SK-N-SH (cell line): Measurements from ENCODE around the gene ERRFI1. TPM values are rescaled to one million over a fixed set of nuclear protein-coding genes. Genes with fewer than 3 reads are reported as not detected.
A peak's percentile ranks its signal among the peaks of the same experiment; 100 is the strongest.

Experiments
- CTCF ChIA-PET: fragments of 300-600, 350-600 bp; formaldehyde crosslinking; extraction: SDS; loops from one replicate; lab custom pipeline; 2021; lab: Yijun Ruan, JAX
- POLR2A ChIA-PET: fragments of 350-600 bp; sonication (Branson Sonifier 250); formaldehyde crosslinking; extraction: SDS; loops from one replicate; lab custom pipeline; 2020; ENCODE audit warnings: antibody characterized with exemption, inconsistent platforms; lab: Yijun Ruan, JAX
- DNase-seq: peaks from one replicate; pipeline ENCODE4 v3.0.0; 2012
- H2AFZ ChIP-seq: fragments of 200-600 bp; sonication (generic); 2 replicates; pipeline ENCODE4 v1.8.1; 2016; ENCODE audit warnings: antibody characterized with exemption, mild to moderate bottlenecking, low read depth
- H3F3A ChIP-seq: fragments of 200-600 bp; sonication (generic); replicated peaks from 2 replicates; pipeline ENCODE3; 2016; ENCODE audit warnings: antibody characterized with exemption, mild to moderate bottlenecking; ENCODE audit not compliant: insufficient read depth
- H3K27ac ChIP-seq, 2 experiments: fragments of 200-500 bp in 1 of 2; fragments of 200-600 bp in 1 of 2; sonication (Bioruptor generic) in 1 of 2; sonication (generic), shearing (Covaris generic) in 1 of 2; 2 replicates each; pipeline versions ENCODE4 v1.5.1 to v1.6.1; 2014 to 2016; ENCODE audit warnings: low read depth in 2 of 2, inconsistent platforms in 1 of 2, low read length in 1 of 2, mild to moderate bottlenecking in 1 of 2, mixed read lengths in 1 of 2
- H3K27me3 ChIP-seq: fragments of 200-600 bp; sonication (generic), shearing (Covaris generic); 2 replicates; pipeline ENCODE4 v1.6.1; 2016; ENCODE audit warnings: mixed run types; ENCODE audit not compliant: insufficient read depth
- H3K36me3 ChIP-seq, 2 experiments: fragments of 200-500 bp in 1 of 2; fragments of 200-600 bp in 1 of 2; sonication (Bioruptor generic) in 1 of 2; sonication (generic) in 1 of 2; replicated peaks in 1 of 2; 2 replicates each; pipeline versions ENCODE3 to v1.5.1; 2014 to 2016; ENCODE audit warnings: low read length in 1 of 2, mild to moderate bottlenecking in 1 of 2; ENCODE audit not compliant: insufficient read depth in 2 of 2, control insufficient read depth in 1 of 2
- H3K4me1 ChIP-seq, 2 experiments: fragments of 200-500 bp in 1 of 2; fragments of 200-600 bp in 1 of 2; sonication (Bioruptor generic) in 1 of 2; sonication (generic), shearing (Covaris generic) in 1 of 2; 2 replicates each; pipeline versions ENCODE4 v1.5.1 to v1.6.1; 2014 to 2016; ENCODE audit warnings: low read depth in 1 of 2, low read length in 1 of 2, mixed run types in 1 of 2; ENCODE audit not compliant: insufficient read depth in 2 of 2, control insufficient read depth in 1 of 2
- H3K4me2 ChIP-seq: fragments of 200-600 bp; sonication (generic), shearing (Covaris generic); 2 replicates; pipeline ENCODE4 v1.6.1; 2017; ENCODE audit warnings: mixed run types
- H3K4me3 ChIP-seq, 2 experiments: fragments of 200-500 bp in 1 of 2; fragments of 200-600 bp in 1 of 2; sonication (Bioruptor generic) in 1 of 2; sonication (generic), shearing (Covaris generic) in 1 of 2; 2 replicates each; pipeline versions ENCODE4 v1.5.1 to v1.8.1; 2014 to 2016; ENCODE audit warnings: low read depth in 2 of 2, inconsistent platforms in 1 of 2, low read length in 1 of 2, mild to moderate bottlenecking in 1 of 2, mixed read lengths in 1 of 2, moderate library complexity in 1 of 2
- H3K79me2 ChIP-seq: fragments of 200-600 bp; sonication (generic); 2 replicates; pipeline ENCODE4 v1.8.1; 2017; ENCODE audit warnings: mild to moderate bottlenecking; ENCODE audit not compliant: insufficient read depth
- H3K9ac ChIP-seq: fragments of 200-600 bp; sonication (generic); 2 replicates; pipeline ENCODE4 v1.6.1; 2017; ENCODE audit warnings: mixed run types
- H3K9me2 ChIP-seq: fragments of 200-600 bp; sonication (generic); 2 replicates; pipeline ENCODE4 v1.6.1; 2017; ENCODE audit warnings: mixed run types
- H3K9me3 ChIP-seq: fragments of 200-600 bp; sonication (generic); 2 replicates; pipeline ENCODE4 v1.6.1; 2017; ENCODE audit warnings: mixed run types, mild to moderate bottlenecking, moderate library complexity
- H4K20me1 ChIP-seq: fragments of 200-600 bp; sonication (generic); 2 replicates; pipeline ENCODE4 v1.6.1; 2017; ENCODE audit warnings: mild to moderate bottlenecking, mixed run types; ENCODE audit not compliant: insufficient read depth
- ELF1 ChIP-seq: IDR thresholded peaks from 2 replicates; pipeline ENCODE4 v1.4.0; 2012
- EP300 ChIP-seq, 2 experiments: IDR thresholded peaks; 2 replicates each; pipeline versions ENCODE4 v1.4.0 to v1.6.1; 2012; ENCODE audit warnings: borderline replicate concordance in 1 of 2, low read depth in 1 of 2, low read length in 1 of 2
- FOXJ3 ChIP-seq: sonication (generic); formaldehyde crosslinking; IDR thresholded peaks from 2 replicates; pipeline ENCODE4 v1.5.1; 2020; ENCODE audit warnings: mild to moderate bottlenecking, missing genetic modification reagents
- FOXM1 ChIP-seq: IDR thresholded peaks from 2 replicates; pipeline ENCODE4 v1.4.0; 2012; ENCODE audit warnings: low read depth, mild to moderate bottlenecking
- GABPA ChIP-seq: IDR thresholded peaks from 2 replicates; pipeline ENCODE4 v1.4.0; 2012; ENCODE audit warnings: low read depth, mild to moderate bottlenecking
- GATA2 ChIP-seq: sonication (generic); formaldehyde crosslinking; IDR thresholded peaks from 2 replicates; pipeline ENCODE4 v1.5.0; 2020; ENCODE audit warnings: mild to moderate bottlenecking, missing genetic modification reagents
- IRF3 ChIP-seq: fragments of 150-350 bp; IDR thresholded peaks from 2 replicates; pipeline ENCODE4 v1.6.1; 2016; ENCODE audit warnings: mild to moderate bottlenecking, low read depth, low read length
- JUND ChIP-seq: IDR thresholded peaks from 2 replicates; pipeline ENCODE4 v1.4.0; 2012
- MAX ChIP-seq: IDR thresholded peaks from 2 replicates; pipeline ENCODE4 v1.4.0; 2012; ENCODE audit warnings: low read depth
- MEF2A ChIP-seq: IDR thresholded peaks from 2 replicates; pipeline ENCODE4 v1.4.0; 2012; ENCODE audit warnings: low read depth, borderline replicate concordance
- MXI1 ChIP-seq: IDR thresholded peaks from 2 replicates; pipeline ENCODE4 v1.6.1; 2012; ENCODE audit warnings: mild to moderate bottlenecking, low read depth, low read length, improper control_type of control experiment
- PBX3 ChIP-seq: IDR thresholded peaks from 2 replicates; pipeline ENCODE4; 2012
- RAD21 ChIP-seq: IDR thresholded peaks from 2 replicates; pipeline ENCODE4 v1.6.1; 2012; ENCODE audit warnings: mild to moderate bottlenecking, low read length
- RCOR1 ChIP-seq: fragments of 150-350 bp; IDR thresholded peaks from 2 replicates; pipeline ENCODE4 v1.6.1; 2017; ENCODE audit warnings: antibody characterized with exemption, low read length
- REST ChIP-seq: IDR thresholded peaks from 2 replicates; pipeline ENCODE4 v1.6.1; 2012; ENCODE audit warnings: mild to moderate bottlenecking, low read depth, low read length, moderate library complexity
- RXRA ChIP-seq: IDR thresholded peaks from 2 replicates; pipeline ENCODE4 v1.4.0; 2012; ENCODE audit warnings: low read depth, mild to moderate bottlenecking, borderline replicate concordance
- SMC3 ChIP-seq: IDR thresholded peaks from 2 replicates; pipeline ENCODE4 v1.6.1; 2012; ENCODE audit warnings: low read depth, low read length, improper control_type of control experiment
- TEAD4 ChIP-seq: IDR thresholded peaks from 2 replicates; pipeline ENCODE4 v1.4.0; 2012; ENCODE audit warnings: mild to moderate bottlenecking, borderline replicate concordance; ENCODE audit not compliant: insufficient read depth
- USF2 ChIP-seq: fragments of 150-350 bp; IDR thresholded peaks from 2 replicates; pipeline ENCODE4 v1.6.1; 2017; ENCODE audit warnings: antibody characterized with exemption, low read length, low read depth, borderline replicate concordance
- YY1 ChIP-seq: IDR thresholded peaks from 2 replicates; pipeline ENCODE4 v1.4.0; 2012; ENCODE audit warnings: low read depth, mild to moderate bottlenecking
- WGBS: methylation state at CpG from one replicate; pipeline ENCODE4 v1.1.6; 2017; ENCODE audit warnings: low lambda C conversion rate; 5-methylcytosine and 5-hydroxymethylcytosine counted together
- polyA plus RNA-seq, 3 experiments: library from polyadenylated mRNA; depleted of rRNA; stranded (reverse); fragments of >200 nt; gene quantifications; 2 replicates each; pipeline ENCODE4 v1.2.3, GENCODE V29; 2012

ERRFI1 gene
- polyA plus RNA-seq, 1 of the 3 experiments (the other 2 are of a cell fraction) = 65.6 TPM

- ChIA-PET POLR2A (no interaction called here), CTCF (interaction anchor here (1.4 kb wide), 1 partner anchor 273 kb away, joined by 3 read pairs; no protein-coding TSS in a partner anchor)
- H3K9me3 ChIP-seq = peaks cover 8% of the 10 kb centered on the region; the same call in 1 of the 2 replicates
- WGBS = 82% methylated on average over 3 of the region's 3 CpGs
- no peaks in the 10 kb centered on the region for H3K79me2 ChIP-seq
- no peak overlapping the region for H3K4me2 ChIP-seq
- no peak overlapping the region for H3K27ac ChIP-seq
- no peak for DNase-seq
- no peak overlapping the region for H3K4me3 ChIP-seq
- no peaks in the 10 kb centered on the region for H3K9me2 ChIP-seq
- H3K27me3 ChIP-seq = no peaks in the 10 kb centered on the region
- no peak overlapping the region for H3K9ac ChIP-seq
- H2AFZ ChIP-seq = no peak overlapping the region
- peaks cover 0 to 21% of the 10 kb centered on the region in 2 experiments; a peak in 3 of 4 replicates for H3K4me1 ChIP-seq
- H3F3A ChIP-seq = peaks cover 46% of the 10 kb centered on the region
- no peak for TF ChIP-seq TEAD4
- TF ChIP-seq USF2 = no peak
- no peak for TF ChIP-seq RXRA
- TF ChIP-seq GATA2 (CRISPR knock-in tag) = no peak
- no peak for TF ChIP-seq IRF3
- no peak for TF ChIP-seq EP300 (IDR thresholded peaks at IDR 0.05; ENCODE audit: borderline replicate concordance in 1 of 2, low read depth in 1 of 2, low read length in 1 of 2)
- TF ChIP-seq RCOR1 = no peak
- TF ChIP-seq YY1 = no peak
- no peaks in the 10 kb centered on the region for H3K36me3 ChIP-seq
- H4K20me1 ChIP-seq = no peaks in the 10 kb centered on the region
Observed at GRCh38 chr1:8042134-8042533, 16.0 kb upstream of the ERRFI1 start.

GRCh38 chr1:8040586-8040985, 14.5 kb upstream of the ERRFI1 start:
- peaks cover 0 to 10% of the 10 kb centered on the region in 2 experiments; a peak in 2 of 4 replicates for H3K4me1 ChIP-seq
- peak overlapping the region; percentile 21; the same call in 1 of the 2 replicates for H3K9ac ChIP-seq
- no peak overlapping the region for H3K4me2 ChIP-seq
- peak overlapping the region in 1 of 2 experiments; percentile 93; a peak in 2 of 4 replicates for H3K27ac ChIP-seq
- no peak for DNase-seq
- no peaks in the 10 kb centered on the region for H3K9me2 ChIP-seq
- H3K9me3 ChIP-seq = peaks cover 8% of the 10 kb centered on the region; the same call in 1 of the 2 replicates
- no peaks in the 10 kb centered on the region for H3K79me2 ChIP-seq
- H3K27me3 ChIP-seq = no peaks in the 10 kb centered on the region
- no peaks in the 10 kb centered on the region for H4K20me1 ChIP-seq
- ChIA-PET CTCF (interaction anchor here (2.1 kb wide), 1 partner anchor 9 kb away, joined by 11 read pairs; no protein-coding TSS in a partner anchor), POLR2A (no interaction called here)
- H3K36me3 ChIP-seq = no peaks in the 10 kb centered on the region
- no peak overlapping the region for H2AFZ ChIP-seq
- H3K4me3 ChIP-seq = no peak overlapping the region
- WGBS = 27% methylated on average over 1 of the region's 1 CpG
- peaks cover 31% of the 10 kb centered on the region for H3F3A ChIP-seq
- no peak for TF ChIP-seq RCOR1
- TF ChIP-seq GABPA = no peak
- no peak for TF ChIP-seq MXI1
- TF ChIP-seq PBX3 = peak; percentile 63
- peak; percentile 55; the same call in 1 of the 2 replicates for TF ChIP-seq YY1
- no peak for TF ChIP-seq REST
- TF ChIP-seq JUND = peak; percentile 62
- TF ChIP-seq FOXJ3 = no peak
- no peak for TF ChIP-seq MEF2A
- no peak for TF ChIP-seq RAD21
- no peak for TF ChIP-seq ELF1
- 0 out of 2 replicates have a peak, but pooled peaks have one; percentile 28 for TF ChIP-seq FOXM1
- TF ChIP-seq SMC3 = no peak
- no peak for TF ChIP-seq IRF3
- TF ChIP-seq MAX = peak; percentile 73
